ENCODE data around the gene VIL1.

The VIL1 gene

DNA sequence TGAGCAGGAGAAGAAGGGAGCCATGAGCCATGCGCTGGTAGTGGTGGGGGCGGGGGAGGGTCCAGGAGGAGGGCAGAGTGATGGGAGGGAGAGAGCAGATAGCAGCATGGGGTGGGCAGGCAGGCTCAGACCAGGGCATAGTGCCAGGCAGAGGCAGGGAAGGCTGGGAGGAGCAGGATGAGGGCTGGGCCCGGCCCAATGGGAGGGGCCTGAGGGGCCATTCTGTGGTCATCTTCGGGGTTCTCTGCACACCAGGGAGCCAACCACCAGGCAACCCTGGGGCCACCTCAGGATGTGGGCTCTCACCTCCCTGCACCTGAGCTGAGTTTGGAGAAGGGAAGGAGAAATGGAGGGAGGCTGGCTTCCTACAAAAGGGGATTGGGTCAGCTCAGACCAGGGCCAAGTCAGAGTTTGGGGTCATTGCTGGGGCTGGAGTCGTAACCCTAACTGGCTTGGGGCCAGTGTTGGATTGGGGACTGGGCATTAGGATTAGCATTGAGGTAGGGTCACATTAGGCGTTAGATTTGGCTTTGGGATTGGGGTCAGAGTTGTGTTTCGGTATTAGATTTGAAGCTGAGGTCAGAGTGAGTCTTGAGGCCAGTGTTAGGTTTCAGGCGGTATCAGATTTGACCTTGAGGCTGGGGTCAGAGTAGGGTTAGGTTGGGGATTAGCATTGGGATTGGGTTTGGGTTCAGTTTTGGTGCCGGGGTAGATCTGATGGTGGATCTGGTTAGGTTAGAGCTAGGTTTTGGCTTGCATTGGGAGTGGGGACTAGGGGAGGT, 11.2 kb downstream of the VIL1 start:
- TF ChIP-seq, protein P1, sequence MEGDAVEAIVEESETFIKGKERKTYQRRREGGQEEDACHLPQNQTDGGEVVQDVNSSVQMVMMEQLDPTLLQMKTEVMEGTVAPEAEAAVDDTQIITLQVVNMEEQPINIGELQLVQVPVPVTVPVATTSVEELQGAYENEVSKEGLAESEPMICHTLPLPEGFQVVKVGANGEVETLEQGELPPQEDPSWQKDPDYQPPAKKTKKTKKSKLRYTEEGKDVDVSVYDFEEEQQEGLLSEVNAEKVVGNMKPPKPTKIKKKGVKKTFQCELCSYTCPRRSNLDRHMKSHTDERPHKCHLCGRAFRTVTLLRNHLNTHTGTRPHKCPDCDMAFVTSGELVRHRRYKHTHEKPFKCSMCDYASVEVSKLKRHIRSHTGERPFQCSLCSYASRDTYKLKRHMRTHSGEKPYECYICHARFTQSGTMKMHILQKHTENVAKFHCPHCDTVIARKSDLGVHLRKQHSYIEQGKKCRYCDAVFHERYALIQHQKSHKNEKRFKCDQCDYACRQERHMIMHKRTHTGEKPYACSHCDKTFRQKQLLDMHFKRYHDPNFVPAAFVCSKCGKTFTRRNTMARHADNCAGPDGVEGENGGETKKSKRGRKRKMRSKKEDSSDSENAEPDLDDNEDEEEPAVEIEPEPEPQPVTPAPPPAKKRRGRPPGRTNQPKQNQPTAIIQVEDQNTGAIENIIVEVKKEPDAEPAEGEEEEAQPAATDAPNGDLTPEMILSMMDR (IDR thresholded peaks at IDR 0.05; ENCODE audit: unreplicated experiment in 3 of 3), result no peak
- Mint-ChIP-seq H3K4me3 (no peak overlapping the region), H3K36me3 (ENCODE audit: low read depth) (no peaks in the 10 kb centered on the region), H3K9me3 (no peaks in the 10 kb centered on the region), H3K27me3 (ENCODE audit: low read depth) (peaks cover 6% of the 10 kb centered on the region), H3K27ac (no peak overlapping the region), H3K4me1 (no peaks in the 10 kb centered on the region)

GRCh38 chr2:218430721-218431120, 11.8 kb downstream of the VIL1 start:
- H3K4me3 Mint-ChIP-seq, result no peak overlapping the region
- no peaks in the 10 kb centered on the region for H3K9me3 Mint-ChIP-seq
- H3K4me1 Mint-ChIP-seq, result no peaks in the 10 kb centered on the region
- H3K27ac Mint-ChIP-seq, result no peak overlapping the region
- TF ChIP-seq, protein P1 (IDR thresholded peaks at IDR 0.05; ENCODE audit: unreplicated experiment in 3 of 3), result no peak
- no peaks in the 10 kb centered on the region for H3K36me3 Mint-ChIP-seq (ENCODE audit: low read depth)
- H3K27me3 Mint-ChIP-seq (ENCODE audit: low read depth), result peaks cover 6% of the 10 kb centered on the region

DNA sequence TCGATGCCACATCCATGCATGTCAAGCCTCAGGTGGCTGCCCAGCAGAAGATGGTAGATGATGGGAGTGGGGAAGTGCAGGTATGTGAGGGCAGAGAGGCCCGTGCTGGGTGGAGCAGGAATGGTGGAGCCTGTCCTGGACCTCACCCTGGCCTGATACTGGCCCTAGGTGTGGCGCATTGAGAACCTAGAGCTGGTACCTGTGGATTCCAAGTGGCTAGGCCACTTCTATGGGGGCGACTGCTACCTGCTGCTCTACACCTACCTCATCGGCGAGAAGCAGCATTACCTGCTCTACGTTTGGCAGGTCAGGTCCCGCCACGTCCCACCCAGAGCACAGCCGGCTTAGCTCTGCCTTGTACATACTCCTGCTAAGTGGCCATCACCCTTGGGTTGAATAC, 13.0 kb downstream of the VIL1 start:
- Mint-ChIP-seq H3K9me3 (no peaks in the 10 kb centered on the region), H3K36me3 (ENCODE audit: low read depth) (no peaks in the 10 kb centered on the region), H3K27me3 (ENCODE audit: low read depth) (peaks cover 6% of the 10 kb centered on the region), H3K27ac (no peak overlapping the region), H3K4me3 (no peak overlapping the region), H3K4me1 (no peaks in the 10 kb centered on the region)
- TF ChIP-seq, protein P1 (IDR thresholded peaks at IDR 0.05; ENCODE audit: unreplicated experiment in 3 of 3), result no peak

DNA sequence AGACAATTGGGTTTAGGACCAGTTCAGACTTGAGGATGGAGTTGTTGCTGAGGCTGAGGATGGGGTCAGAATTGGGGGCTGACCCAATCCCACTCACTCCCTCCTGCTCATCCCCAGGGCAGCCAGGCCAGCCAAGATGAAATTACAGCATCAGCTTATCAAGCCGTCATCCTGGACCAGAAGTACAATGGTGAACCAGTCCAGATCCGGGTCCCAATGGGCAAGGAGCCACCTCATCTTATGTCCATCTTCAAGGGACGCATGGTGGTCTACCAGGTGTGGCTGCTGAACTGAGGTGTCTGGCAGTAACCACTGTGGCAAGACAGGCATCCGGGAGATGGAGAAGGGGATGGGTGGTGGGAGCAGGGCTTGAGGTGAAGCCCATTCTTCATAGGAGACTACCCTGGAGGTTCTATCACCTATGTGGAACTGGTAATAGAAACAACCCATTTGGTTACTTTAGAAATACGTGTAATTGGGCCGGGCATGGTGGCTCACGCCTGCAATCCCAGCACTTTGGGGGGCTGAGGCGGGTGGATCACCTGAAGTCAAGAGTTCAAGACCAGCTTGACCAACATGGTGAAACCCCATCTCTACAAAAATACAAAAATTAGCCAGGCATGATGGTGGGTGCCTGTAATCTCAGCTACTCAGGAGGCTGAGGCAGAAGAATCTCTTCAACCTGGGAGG, 13.9 kb downstream of the VIL1 start:
- H3K36me3 Mint-ChIP-seq (ENCODE audit: low read depth), result no peaks in the 10 kb centered on the region
- TF ChIP-seq, protein P1 (IDR thresholded peaks at IDR 0.05; ENCODE audit: unreplicated experiment in 3 of 3), result no peak
- H3K4me3 Mint-ChIP-seq, result no peak overlapping the region
- H3K9me3 Mint-ChIP-seq, result no peaks in the 10 kb centered on the region
- no peaks in the 10 kb centered on the region for H3K4me1 Mint-ChIP-seq
- no peak overlapping the region for H3K27ac Mint-ChIP-seq
- H3K27me3 Mint-ChIP-seq (ENCODE audit: low read depth), result peaks cover 6% of the 10 kb centered on the region

- H3K4me1 Mint-ChIP-seq, result no peaks in the 10 kb centered on the region
- TF ChIP-seq, protein P1 (IDR thresholded peaks at IDR 0.05; ENCODE audit: unreplicated experiment in 3 of 3), result no peak
- H3K27ac Mint-ChIP-seq, result no peak overlapping the region
- no peaks in the 10 kb centered on the region for H3K9me3 Mint-ChIP-seq
- no peaks in the 10 kb centered on the region for H3K36me3 Mint-ChIP-seq (ENCODE audit: low read depth)
- peaks cover 6% of the 10 kb centered on the region for H3K27me3 Mint-ChIP-seq (ENCODE audit: low read depth)
- no peak overlapping the region for H3K4me3 Mint-ChIP-seq
Measured at GRCh38 chr2:218434456-218434855, 15.5 kb downstream of the VIL1 start.
